ENCODE results near the gene MCF2L2. TPM values are rescaled to one million over a fixed set of nuclear protein-coding genes. Genes with fewer than 3 reads are reported as not detected.

MCF2L2 gene
- total and polyA plus RNA-seq, 9 donors: 0.12 to 2.2 (median 0.61) TPM

- intact Hi-C loops (cut with DNase I): no loop called here
- H3K36me3 ChIP-seq: no peaks in the 10 kb centered on the region
- no peak overlapping the region for H3K4me3 ChIP-seq
- no peak for TF ChIP-seq EP300 (IDR thresholded peaks at IDR 0.05)
- TF ChIP-seq CTCF (IDR thresholded peaks at IDR 0.05): no peak
- no peak for TF ChIP-seq POLR2A (IDR thresholded peaks at IDR 0.05)
- H3K4me1 ChIP-seq (ENCODE audit: insufficient read depth): no peaks in the 10 kb centered on the region
- H3K27me3 ChIP-seq: no peaks in the 10 kb centered on the region
- WGBS, 3 donors: 87 to 91% (median 89%) methylated on average over 3 of the region's 3 CpGs
- no peak overlapping the region for H3K27ac ChIP-seq
- DNase-seq: no peak
- H3K9me3 ChIP-seq: no peaks in the 10 kb centered on the region
These were observed 97.5 kb downstream of the MCF2L2 start for GRCh38 chr3:183330881-183331280.

GRCh38 chr3:183329543-183329942, 98.9 kb downstream of the MCF2L2 start:
- 90 to 100% (median 91%) methylated on average over 1 of the region's 1 CpG for WGBS, 3 donors
- H3K4me3 ChIP-seq: no peak overlapping the region

GRCh38 chr3:183328823-183329222, 99.6 kb downstream of the MCF2L2 start:
- H3K36me3 ChIP-seq: no peaks in the 10 kb centered on the region
- no peak for TF ChIP-seq POLR2A (IDR thresholded peaks at IDR 0.05)
- no peak for TF ChIP-seq EP300 (IDR thresholded peaks at IDR 0.05)
- no peak for TF ChIP-seq CTCF (IDR thresholded peaks at IDR 0.05)
- no peak for DNase-seq
- no peaks in the 10 kb centered on the region for H3K9me3 ChIP-seq
- H3K4me1 ChIP-seq (ENCODE audit: insufficient read depth): no peaks in the 10 kb centered on the region
- WGBS, 3 donors: 2 to 5% (median 4%) methylated on average over 1 of the region's 1 CpG
- no peaks in the 10 kb centered on the region for H3K27me3 ChIP-seq
- no peak overlapping the region for H3K4me3 ChIP-seq
- no peak overlapping the region for H3K27ac ChIP-seq
- intact Hi-C loops (cut with DNase I): loop anchor here in 1 of 4 donors (5.0 kb wide), 1 partner anchor 167 kb away; the partner anchor contains the start of gene LAMP3

More at GRCh38 chr3:183329543-183329942, 98.9 kb downstream of the MCF2L2 start:
- Histone ChIP-seq H3K9me3 (no peaks in the 10 kb centered on the region), H3K36me3 (no peaks in the 10 kb centered on the region), H3K4me1 (ENCODE audit: insufficient read depth) (no peaks in the 10 kb centered on the region), H3K27ac (no peak overlapping the region), H3K27me3 (no peaks in the 10 kb centered on the region)
- TF ChIP-seq EP300 (IDR thresholded peaks at IDR 0.05) (no peak), POLR2A (IDR thresholded peaks at IDR 0.05) (no peak), CTCF (IDR thresholded peaks at IDR 0.05) (no peak)
- DNase-seq: no peak
- intact Hi-C loops (cut with DNase I): loop anchor here in 1 of 4 donors (5.0 kb wide), 1 partner anchor 167 kb away; the partner anchor contains the start of gene LAMP3

GRCh38 chr3:183328164-183328563, 100.3 kb downstream of the MCF2L2 start:
- TF ChIP-seq EP300 (IDR thresholded peaks at IDR 0.05) (no peak), POLR2A (IDR thresholded peaks at IDR 0.05) (no peak), CTCF (IDR thresholded peaks at IDR 0.05) (no peak)
- 79 to 96% (median 83%) methylated on average over 1 of the region's 1 CpG for WGBS, 3 donors

More at GRCh38 chr3:183328164-183328563, 100.3 kb downstream of the MCF2L2 start:
- Histone ChIP-seq H3K27me3 (no peaks in the 10 kb centered on the region), H3K27ac (no peak overlapping the region), H3K4me3 (no peak overlapping the region), H3K36me3 (no peaks in the 10 kb centered on the region), H3K4me1 (ENCODE audit: insufficient read depth) (no peaks in the 10 kb centered on the region), H3K9me3 (no peaks in the 10 kb centered on the region)
- no peak for DNase-seq
- intact Hi-C loops (cut with DNase I): loop anchor here in 1 of 4 donors (5.0 kb wide), 1 partner anchor 166 kb away; the partner anchor contains the start of gene LAMP3
